Stimulated activated naive CD4-positive, alpha-beta T cell (primary cell): Measurements from ENCODE around the gene APOBEC3B.
A peak's percentile ranks its signal among the peaks of the same experiment; 100 is the strongest.
"Not testable (repeated sequence)": the region's sequence is repeated elsewhere in the genome, so short reads cannot be mapped to it uniquely, and the experiment has no call there.

Experiments used
- DNase-seq, 6 experiments: peaks; one replicate each; lab custom pipeline; 2025; lab: John Stamatoyannopoulos, UW

The APOBEC3B gene

GRCh38 chr22:38981992-38982927 is at the start of gene APOBEC3B:
Gene APOBEC3B (plus strand): TSS chr22:38982347. CDS start chr22:38982454, 107 bp downstream.
- DNase-seq: peak in 4 of 6 experiments; percentile 6 to 34 (median 14)

- DNase-seq: no peak
These were observed 47.1 kb upstream of the APOBEC3B start for GRCh38 chr22:38935023-38935422.

GRCh38 chr22:38935616-38936015 is 46.5 kb upstream of the APOBEC3B start:
- DNase-seq: no peak

DNA sequence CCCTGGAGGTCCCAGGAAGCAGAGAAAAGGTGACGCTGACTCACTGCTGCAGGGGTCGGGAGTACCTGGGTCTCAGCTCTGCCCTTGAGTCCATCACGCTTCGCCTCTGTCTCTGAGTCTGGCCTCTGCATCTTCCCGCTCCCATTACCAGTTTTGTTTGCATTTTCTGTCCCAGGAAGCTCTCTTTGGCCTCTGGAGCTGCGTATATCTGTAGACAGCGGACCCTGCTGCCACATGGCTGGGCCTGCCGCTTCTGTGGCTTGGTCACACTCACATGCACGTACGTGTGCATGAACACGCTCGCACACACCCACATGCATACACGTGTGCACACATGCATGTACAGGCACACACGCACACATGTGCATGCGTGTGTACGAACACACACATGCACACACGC is 45.6 kb upstream of the APOBEC3B start:
- no peak for DNase-seq

DNA sequence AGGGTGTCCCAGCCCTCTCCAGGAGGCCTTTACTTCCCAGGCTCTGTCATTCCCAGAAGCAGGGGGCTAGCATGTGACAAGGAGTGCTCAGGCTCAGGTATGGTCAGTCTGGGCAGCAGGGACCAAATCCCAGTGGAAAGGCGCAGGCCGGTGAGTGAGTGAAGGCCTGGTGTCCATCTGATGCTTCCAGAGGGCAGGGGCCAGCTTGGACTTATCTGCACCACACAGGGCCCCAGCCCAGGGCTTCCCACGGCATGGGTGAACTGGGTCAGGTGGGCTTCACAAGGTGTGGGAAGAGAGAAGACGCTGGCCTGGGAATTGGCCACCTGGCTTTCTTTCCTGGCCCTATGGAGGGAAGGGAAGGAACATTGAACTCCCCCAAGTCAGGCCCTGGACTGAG is 45.1 kb upstream of the APOBEC3B start:
- no peak for DNase-seq

GRCh38 chr22:38937541-38937940 is 44.6 kb upstream of the APOBEC3B start:
- no peak for DNase-seq

GRCh38 chr22:38938221-38938620 is 43.9 kb upstream of the APOBEC3B start:
- DNase-seq: no peak

DNA sequence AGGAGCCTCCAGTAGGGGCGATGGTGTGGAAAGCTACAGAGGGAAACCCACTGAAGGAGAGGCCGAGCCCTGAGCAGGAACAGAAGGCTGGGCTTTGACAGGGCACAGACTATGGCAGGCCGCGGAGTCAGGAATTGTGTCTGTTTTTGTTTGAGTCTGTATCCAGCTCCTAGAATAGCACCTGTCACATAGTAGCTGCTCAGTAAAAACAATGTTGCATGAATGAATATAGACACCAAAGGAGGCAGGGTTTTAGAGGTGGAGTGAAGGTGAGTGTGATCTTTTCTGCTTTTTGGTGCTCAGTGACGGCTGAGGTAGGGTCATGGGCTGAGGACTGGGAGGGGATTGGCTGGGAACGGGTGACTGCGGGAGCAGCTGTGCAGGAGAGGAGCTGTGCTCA is 43.2 kb upstream of the APOBEC3B start:
- no peak for DNase-seq

DNA sequence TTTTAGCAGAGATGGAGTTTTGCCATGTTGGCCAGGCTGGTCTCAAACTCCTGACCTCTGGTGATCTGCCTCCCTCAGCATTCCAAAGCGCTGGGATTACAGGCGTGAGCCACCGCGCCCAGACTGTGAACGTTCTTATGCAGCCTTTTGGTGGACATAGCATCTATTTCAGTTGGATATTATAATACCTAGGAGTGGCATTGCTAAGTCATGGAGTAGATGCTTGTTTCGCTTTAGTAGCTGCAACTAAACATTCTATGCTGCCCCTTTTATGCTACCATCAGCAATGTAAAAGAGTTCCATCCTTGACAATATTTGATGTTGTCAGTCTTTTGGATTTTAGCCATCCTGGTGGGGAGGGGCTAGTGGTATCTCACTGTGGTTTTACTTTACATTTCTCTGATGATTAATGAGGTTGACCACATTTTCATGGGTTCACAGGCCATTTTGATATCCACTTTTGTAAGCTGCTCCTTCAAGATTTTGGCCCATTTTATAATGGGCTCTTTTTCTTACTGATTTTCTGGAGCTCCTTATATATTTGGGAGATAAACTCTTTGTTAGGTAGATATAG is 41.2 kb upstream of the APOBEC3B start:
- DNase-seq: no peak

DNA sequence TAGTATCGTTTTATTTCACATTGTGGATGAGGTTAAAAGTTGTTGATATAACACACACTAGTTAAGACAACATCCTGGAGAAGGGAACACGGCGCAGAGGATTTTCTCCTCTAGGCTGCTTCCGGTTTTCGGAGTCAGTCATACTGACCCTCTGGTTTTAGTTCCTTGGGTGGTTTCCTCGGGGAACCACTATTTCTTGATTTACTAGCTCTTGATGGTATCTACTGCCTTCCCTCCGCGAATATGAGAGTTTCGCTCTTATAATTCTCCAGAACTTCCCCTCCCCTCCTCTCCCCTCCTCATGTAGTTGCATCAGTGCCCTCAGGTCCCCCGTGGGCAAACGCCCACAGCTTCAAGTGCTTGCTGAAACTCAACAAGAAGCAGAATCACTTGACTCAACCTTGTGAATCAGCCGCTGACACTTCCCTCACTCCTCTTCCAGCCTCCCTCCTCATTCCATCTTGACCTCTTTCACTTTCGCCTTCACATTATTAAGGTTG is 40.6 kb upstream of the APOBEC3B start:
- DNase-seq: no peak

GRCh38 chr22:38942702-38943101 is 39.4 kb upstream of the APOBEC3B start:
- DNase-seq: no peak

- no peak for DNase-seq
These were observed 38.9 kb upstream of the APOBEC3B start for GRCh38 chr22:38943201-38943600.

GRCh38 chr22:38943882-38944281 is 38.3 kb upstream of the APOBEC3B start:
- no peak for DNase-seq

- DNase-seq: no peak
These were observed 37.5 kb upstream of the APOBEC3B start for GRCh38 chr22:38944653-38945052.

DNA sequence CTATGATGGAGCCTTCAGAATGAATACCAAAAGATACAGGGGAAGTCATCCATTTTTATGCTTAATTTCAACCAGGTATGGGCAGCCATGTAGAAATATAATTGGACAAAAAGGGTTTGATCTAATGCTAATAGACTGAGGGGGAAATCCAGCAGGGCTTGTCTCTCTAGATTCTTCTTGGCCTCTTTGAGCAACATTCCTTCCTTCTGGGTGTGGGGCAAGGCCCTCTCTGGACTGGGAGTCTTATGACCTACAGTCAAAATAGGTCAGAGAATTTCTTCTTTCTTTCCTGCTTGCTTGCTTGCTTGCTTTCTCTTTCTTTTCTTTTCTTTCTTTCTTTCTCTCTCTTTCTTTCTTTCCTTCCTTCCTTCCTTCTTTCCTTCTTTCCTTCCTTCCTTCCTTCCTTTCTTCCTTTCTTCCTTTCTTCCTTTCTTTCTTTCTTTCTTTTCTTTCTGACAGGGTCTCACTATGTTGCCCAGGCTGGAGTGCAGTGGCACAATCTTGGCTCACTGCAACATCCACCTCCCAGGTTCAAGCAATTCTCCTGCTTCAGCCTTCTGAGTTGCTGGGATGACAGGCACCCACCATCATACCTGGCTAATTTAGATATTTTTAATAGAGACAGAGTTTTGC is 36.3 kb upstream of the APOBEC3B start:
- not testable (repeated sequence) for DNase-seq

- no peak for DNase-seq
These were observed 35.4 kb upstream of the APOBEC3B start for GRCh38 chr22:38946771-38947170.

GRCh38 chr22:38947321-38948140 is 34.6 kb upstream of the APOBEC3B start:
- DNase-seq: no peak

- no peak for DNase-seq
These were observed 33.8 kb upstream of the APOBEC3B start for GRCh38 chr22:38948181-38948940.

DNA sequence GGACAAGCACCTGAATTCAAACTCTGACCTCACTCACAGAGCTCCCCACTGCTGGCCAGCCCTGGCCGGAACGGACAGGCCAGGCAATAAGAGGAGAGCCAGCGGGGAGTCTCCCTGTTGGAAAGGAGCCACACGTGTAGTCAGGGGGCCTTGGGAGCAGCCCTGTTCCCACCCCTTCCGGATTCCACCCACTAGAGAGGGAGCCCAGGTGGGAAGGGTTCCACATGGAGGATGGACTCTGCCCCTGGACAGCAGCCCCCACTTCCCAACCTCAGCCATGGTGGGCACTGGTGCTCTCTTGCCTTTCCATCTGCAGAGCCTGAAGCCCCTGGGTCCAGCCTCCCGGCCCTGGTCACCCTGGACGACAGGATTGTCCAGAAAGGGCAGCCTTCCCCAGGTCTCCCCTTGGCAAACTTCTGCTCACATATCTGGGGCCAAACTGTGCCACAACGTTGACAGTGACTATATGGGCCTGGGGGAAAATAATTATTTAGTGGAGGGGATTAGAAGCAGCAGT is 32.2 kb upstream of the APOBEC3B start:
- no peak for DNase-seq

DNA sequence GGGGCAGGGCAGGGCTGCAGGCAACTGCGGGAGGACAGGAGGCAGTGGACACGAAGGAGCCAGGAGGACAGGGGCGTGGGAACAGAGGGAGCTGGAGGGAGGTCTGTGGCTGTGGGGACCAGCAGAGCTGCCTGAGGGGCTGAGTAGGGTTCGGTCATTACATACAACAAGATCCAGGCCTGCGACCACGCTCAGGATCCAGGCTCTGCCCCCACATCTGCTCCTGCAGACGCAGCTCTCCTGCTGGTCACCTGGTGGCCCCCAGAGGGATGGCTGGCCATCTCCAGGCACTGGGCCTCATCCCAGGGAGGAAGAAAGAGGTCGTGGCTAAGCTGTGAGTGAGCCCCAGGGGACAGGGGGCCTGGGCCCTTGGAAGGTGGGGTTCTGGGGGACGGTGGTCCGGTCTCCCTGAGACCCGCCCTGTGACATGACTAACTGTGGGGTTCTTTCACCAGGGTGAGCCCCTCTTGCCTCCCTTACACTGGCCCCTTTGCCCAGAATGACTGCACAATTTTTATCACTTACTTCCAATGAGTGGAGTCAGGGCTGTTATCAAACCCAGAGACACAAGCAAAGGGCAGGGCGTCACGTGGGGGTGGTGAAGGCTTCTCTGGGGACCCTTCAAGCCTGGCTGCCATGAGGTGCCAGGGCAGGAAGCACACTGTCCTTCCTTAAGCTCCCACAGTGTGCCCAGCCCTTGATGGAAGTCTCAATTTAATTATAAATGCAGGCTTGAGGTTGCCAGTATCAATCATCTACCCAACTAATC is 31.4 kb upstream of the APOBEC3B start:
- no peak for DNase-seq
